ENCODE results near the gene PGBD5.

Gene PGBD5

DNA sequence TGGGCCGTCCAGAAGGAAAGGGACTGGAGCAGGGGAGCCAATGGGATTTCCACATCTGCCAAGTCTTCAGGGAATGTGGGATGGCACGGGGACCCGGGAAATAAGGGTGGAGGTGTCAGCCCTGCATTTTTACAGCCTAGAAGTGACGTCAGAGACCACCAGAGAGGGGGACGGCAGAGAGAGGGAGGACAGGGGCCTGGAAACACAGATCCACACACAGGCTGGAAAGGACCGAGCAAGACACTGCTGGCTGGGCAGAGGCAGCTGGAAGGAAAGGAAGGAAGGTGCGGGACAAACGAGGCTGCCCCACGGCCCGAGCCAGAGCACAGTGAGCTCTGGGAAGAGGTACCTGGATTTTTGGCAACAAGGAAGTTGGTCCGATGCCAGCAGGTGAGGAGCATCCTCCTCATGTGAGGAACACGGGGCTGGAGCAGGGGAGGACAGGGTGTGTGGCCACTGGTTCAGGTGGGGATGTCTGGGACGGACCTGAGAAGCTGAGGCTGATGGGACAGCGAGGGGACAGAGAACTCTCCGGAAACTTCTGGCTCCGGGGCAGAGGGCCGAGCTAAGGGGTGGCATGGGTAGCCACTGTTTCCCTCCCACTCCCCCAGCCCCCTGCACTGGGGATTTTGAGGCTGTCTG, 138.3 kb downstream of the PGBD5 start:
- FAIRE-seq, result no peak

DNA sequence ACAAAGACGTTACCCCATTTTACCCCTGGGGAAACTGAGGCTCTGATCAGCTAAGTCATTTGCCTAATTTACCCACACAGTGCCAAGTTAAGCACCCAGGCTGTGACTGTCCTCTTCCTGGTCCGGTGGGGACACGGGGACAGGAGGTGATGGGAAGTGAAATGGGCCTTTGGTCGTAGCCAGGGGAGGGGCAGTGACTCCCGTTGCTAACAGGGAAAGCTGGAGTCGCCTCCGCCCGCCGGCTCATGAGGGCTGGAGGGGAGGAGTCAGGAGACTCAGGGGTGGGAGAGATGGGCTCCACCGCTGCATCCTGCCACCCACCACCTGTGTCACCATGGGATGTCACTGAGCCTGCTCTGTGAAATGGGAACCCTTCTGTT, 139.3 kb downstream of the PGBD5 start:
- FAIRE-seq, result no peak
- no peak for DNase-seq (ENCODE audit: insufficient read length, low spot score)

More for the DNA sequence above, 138.3 kb downstream of the PGBD5 start:
- DNase-seq (ENCODE audit: insufficient read length, low spot score), result no peak

DNA sequence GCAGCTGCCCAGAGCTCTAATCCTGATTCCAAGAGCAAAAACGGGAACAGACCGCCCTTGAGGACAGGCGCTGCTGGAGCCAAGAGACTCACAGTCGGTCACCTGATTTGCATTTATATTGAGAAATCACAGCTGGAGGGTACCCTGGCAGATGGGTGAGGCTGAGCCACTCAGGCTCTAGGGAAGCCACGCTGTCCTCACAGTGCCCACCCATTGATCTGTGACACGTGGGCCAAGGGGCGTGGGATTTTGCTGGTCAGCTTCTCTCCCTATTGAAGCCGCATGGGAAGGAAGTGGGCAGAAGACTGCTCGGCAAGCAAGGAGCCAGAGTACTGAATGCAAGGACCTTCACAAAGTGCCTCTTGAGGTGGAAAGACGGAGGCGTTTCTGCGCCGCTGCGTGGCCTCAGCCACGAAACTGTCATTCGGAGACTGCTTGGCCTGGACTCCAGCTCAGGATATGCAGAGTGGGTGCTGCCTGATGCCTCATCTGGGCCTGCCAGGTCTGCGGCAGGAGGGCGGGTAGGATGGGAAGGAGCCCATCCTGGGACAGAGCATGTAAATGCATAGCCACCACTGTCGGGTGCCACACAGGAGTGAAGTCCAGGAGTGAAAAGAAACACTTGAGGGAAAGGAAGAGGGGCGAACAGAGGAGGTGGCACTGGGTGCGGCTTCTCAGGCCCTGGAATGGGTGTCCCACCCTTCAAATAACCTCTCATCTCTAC, 139.8 kb downstream of the PGBD5 start:
- no peak for FAIRE-seq

DNA sequence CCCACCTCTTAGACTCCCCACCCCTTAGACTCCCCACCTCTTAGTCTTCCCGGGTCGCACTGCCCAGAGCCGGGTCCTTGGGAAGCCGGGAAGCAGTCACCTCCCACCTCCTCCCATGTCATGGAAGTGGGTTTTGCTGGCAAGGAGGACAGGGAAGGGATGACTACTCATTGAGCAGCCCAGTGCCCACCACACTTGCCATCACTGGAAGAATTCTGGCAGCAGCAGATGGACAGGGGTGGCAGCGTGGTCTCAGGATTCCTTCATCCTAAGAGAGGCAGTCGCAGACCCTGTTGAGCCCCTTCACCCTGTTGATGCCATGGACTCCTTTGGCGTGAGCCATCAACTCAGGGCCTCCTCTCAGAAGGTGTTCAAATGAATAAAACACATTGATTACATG, 140.8 kb downstream of the PGBD5 start:
- no peak for DNase-seq (ENCODE audit: insufficient read length, low spot score)
- no peak for FAIRE-seq

More for the DNA sequence above, 139.8 kb downstream of the PGBD5 start:
- no peak for DNase-seq (ENCODE audit: insufficient read length, low spot score)

DNA sequence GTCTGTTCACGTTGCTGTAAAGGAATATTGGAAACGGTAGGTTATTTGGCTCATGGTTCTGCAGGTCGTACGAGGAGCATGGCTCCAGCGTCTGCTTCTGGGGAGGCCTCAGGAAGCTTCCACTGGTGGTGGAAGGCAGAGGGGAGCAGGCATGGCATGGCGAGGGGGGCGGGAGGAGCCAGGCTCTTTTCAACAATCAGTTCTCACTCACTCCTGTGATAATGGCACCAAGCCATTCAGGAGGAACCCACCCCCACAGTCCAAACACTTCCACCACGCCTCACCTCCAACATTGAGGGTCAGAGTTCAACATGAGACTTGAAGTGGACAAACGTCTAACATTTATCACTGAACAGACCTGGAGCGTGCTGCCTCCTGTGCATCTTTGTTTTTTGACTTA, 141.2 kb downstream of the PGBD5 start:
- FAIRE-seq (no peak), DNase-seq (ENCODE audit: insufficient read length, low spot score) (no peak)

DNA sequence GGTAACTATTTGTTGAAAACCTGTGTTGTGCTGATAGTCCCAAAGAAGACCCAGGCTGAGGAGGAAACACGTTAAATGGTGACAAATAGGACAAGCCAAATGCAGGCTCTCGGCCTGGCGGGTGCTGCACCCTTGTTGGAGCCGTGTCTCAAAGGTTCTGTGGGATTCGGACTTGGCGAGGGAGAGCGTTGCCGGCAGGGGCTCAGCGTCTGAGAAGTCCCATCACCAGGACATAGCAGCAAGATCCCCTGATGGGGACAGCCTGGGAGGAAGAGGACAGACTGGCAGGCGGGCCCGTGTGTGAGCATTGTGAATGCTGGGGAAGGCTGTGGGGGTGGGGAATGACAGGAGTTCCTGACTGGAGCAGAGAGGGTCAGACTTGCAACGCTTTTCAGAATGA, 142.5 kb downstream of the PGBD5 start:
- no peak for FAIRE-seq

DNA sequence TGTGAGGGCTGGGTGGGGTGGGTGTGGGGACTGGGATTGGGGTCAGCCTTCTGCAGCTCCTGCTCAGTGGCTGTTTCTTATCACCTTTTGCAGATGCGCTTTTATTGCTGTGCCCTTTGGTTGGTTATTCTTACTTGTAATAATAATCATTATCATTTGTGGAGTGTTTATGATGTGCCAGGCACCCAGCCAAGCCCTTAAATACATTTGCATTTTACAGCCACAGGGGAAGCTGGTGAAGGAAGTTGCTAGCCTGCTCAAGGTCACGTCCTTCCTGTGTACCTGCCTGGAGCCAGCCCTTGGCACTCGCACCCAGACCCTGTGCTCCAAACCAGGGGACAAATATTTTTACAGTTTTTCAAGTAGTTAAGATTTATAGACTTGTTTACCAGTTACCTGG, 144.0 kb downstream of the PGBD5 start:
- FAIRE-seq, result no peak
- DNase-seq (ENCODE audit: insufficient read length, low spot score), result no peak

More for the DNA sequence above, 142.5 kb downstream of the PGBD5 start:
- DNase-seq (ENCODE audit: insufficient read length, low spot score), result no peak

DNA sequence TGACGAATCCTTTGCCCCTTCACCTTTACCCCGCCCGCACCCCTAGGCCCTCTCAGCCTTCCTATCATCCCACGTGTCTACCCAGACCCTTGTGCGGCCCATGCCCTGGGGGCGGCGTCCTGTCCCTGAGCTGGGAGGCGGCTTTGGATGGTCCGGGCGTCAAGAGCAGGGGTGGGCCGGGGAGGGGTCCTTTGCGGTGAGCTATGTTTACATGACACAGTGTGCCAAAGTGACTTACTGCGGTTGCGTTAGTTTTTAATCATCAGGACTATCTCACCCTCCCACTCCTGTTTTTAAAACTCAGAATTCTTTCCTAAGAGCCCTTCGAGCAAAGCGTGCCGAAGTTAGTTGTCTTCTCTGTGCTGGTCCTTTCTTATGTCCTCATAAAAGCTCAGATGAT, 144.6 kb downstream of the PGBD5 start:
- FAIRE-seq, result no peak
- no peak for DNase-seq (ENCODE audit: insufficient read length, low spot score)

DNA sequence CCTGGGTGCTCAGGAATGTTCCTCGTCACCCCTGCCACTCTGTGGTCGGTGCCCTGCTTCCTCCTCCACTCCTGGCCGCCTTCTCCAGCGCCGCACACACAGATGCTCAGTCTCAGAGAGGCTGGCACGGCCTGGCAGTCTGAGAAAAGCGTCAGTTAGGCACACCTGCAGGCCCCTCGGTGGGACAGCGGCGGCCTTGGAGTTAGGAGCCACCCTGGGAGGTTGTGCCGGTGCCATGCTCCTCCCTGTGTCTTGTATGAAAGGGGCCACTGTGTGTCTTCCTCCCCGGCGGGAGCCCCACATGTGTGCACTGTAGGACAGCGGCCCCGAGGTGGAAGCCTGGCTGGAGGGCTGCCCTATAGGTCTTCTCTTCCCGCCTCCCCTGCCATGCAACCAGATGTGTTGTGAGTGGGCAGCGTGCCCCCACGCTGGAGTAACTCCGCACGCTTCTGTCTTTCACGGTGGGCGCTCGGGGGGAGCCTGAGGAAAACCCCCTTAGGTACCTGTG, 145.2 kb downstream of the PGBD5 start:
- no peak for FAIRE-seq
- DNase-seq (ENCODE audit: insufficient read length, low spot score), result no peak

DNA sequence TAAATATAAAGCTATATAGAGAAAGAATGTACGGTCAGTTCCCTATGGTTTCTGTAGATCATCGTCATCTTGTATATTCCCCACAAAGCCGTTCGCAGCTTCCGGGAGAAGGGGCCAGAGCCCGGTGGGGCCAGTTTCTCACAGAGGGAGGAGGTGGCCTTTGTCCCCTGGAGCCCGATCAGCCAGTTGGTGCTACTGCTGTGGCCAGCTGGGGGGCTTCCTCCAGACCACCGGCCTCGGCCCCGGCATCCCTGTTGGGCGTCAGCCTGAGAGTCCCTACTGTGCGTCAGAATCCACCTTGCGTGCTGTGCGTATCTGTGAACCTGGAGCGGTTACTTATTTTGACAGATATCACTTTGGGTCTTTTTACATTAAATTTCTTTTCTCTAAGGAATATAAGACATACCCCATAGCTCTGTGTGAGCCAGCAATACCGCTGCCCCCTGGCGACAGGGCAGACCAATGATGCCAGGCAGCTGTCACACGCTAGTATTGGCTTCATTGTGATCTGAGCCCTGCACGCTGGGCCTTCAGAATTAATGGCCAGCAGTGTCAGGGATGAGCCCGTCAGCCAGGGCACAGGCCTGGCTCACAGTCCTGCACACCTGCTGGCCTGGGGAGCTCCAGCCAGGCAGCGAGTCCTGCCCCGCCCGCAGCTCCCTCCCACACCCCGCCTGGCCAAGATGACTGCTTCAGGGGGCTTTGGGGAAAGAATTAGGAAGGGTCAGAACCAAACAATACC, 145.9 kb downstream of the PGBD5 start:
- DNase-seq (ENCODE audit: insufficient read length, low spot score) (no peak), FAIRE-seq (no peak)

DNA sequence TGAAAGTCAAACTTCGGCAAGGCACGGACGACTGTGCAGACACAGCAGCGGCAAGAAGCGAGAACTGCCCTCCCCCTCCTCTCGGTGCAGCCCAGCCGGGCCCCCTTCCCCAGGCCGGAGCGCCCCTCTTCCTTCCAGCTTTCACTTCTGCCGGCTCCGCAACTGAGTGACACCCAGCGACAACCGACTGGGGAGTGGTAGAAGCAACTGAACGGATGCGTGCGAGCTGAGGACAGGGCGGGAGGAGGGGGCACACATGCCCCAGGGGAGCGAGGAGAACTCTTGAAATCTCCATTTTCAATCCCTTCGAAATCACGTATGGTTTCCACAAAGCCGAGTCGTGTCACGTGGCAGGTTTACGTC, 146.6 kb downstream of the PGBD5 start:
- no peak for DNase-seq (ENCODE audit: insufficient read length, low spot score)
- FAIRE-seq, result no peak

DNA sequence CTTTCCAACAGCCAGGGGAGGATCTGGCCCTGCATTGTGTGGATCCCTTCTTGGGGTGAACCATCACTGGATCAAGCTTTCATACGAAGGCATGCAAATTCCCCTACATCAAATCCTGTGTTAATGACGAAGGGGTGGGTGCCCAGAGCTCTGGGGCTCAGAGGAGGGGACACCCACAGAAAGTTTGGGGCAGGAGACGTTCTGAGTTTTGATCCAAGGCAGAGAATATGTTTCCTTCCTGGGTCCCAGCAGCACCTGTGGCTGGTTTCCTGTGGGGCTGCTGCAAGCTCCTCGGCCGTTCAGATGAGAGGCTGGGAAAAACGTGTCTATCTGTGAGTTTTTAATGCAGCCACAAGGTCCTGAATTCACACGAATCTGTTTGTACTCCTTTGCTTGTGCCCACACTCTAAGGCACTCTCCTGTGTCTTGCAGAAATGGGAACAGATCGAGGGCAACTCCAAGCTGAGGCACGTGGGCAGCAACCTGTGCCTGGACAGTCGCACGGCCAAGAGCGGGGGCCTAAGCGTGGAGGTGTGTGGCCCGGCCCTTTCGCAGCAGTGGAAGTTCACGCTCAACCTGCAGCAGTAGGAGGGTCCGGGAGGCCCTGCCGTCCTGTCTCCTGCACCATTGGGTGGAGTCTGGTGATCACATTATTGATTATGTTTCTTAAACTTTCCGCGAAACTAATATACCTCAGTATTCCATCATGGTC, 147.1 kb downstream of the PGBD5 start:
- DNase-seq (ENCODE audit: insufficient read length, low spot score) (no peak), FAIRE-seq (no peak)

DNA sequence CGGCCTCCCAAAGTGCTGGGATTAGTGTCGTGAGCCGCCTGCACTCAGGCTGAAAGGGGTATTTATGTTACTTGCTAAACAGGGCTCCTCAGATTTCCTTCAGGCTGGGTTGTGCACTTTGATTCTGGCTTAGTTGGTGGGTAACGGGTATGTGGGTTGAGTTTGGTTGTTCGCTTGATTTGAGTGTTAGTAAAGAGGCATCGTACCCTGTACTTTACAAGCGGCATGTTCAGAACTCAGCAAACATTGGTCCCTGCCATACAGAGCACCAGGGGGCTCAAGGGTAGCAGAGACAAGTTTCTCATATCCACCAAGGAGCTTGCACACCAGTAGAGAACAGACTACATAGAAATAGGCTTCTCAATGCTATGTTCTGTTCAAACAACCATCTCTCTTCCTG, 147.8 kb downstream of the PGBD5 start:
- FAIRE-seq (no peak), DNase-seq (ENCODE audit: insufficient read length, low spot score) (no peak)

DNA sequence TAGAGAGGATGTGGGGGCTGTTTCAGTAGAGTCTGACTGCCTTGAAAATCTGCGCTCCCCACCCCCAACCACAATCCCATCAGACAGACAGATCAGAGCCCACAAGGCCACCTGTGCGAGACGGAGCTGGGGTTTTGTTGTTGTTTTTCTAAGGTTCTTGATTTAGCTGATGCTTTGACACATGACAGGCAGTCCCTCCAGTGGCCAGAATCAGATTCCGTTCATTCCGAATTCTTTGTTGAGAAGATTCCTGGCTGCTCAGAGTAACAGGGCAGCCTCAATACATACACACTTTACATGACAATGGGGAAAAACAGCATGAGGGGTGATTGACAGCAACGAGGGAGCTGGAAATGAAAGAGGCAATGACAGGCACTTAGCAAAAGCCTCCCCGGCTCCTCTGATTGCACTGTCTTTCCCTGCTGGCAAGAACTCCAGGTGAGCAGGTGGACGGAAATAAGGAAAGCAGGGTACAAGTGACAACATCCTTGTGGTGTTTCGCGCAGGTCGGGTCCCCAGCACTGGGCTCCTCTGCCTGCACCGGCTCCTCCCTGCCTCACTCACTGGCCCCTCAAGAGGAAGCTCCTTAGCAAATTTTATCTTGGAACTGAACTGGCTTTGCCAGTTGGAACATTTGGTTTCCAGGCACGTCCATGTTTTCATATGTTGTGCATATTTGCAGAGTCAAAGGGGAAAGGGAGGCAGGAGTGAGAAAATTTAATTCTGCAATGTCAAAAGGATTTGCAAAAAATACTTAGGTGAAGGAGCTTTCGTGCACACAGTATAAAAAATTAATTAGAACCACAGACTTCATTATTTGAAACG, 148.7 kb downstream of the PGBD5 start:
- DNase-seq (ENCODE audit: insufficient read length, low spot score) (no peak), FAIRE-seq (no peak)

DNA sequence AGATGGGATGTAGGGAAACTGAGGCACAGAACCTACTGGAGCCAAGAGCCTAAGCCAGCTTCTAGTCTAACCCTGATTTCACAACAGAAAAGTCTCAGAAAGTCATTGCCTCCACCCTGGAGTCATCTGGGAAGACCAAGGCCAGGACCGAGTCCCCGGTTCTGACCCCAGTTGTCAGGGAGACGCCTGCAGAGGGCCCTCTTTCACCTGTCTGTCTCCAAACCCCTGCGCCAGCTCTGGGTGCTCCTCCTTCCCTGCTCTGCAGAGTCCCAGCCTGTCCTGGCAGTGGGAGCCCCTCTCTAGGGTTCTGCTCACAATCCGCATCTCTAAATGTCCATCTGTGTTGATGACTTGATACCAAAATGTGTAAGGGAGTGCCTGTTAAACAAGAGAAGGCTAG, 149.7 kb downstream of the PGBD5 start:
- no peak for FAIRE-seq
- DNase-seq (ENCODE audit: insufficient read length, low spot score), result no peak

DNA sequence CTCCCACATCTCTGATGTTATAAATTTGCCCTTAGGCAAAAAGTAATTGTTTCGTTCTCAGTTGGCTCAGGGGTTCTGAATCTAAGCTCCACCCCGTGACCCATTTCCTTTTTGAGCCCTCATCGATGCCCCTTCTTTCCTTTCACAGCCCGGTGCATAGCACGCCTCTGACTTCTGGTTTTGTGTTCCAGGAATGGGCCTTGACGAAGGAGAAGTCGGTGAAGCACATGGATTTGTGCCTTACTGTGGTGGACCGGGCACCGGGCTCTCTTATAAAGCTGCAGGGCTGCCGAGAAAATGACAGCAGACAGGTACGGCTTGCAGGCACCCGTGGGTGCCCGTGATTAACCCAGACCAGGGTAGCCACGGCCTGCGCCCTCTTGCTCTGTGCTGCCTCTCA, 151.9 kb downstream of the PGBD5 start:
- DNase-seq (ENCODE audit: insufficient read length, low spot score) (no peak), FAIRE-seq (no peak)

DNA sequence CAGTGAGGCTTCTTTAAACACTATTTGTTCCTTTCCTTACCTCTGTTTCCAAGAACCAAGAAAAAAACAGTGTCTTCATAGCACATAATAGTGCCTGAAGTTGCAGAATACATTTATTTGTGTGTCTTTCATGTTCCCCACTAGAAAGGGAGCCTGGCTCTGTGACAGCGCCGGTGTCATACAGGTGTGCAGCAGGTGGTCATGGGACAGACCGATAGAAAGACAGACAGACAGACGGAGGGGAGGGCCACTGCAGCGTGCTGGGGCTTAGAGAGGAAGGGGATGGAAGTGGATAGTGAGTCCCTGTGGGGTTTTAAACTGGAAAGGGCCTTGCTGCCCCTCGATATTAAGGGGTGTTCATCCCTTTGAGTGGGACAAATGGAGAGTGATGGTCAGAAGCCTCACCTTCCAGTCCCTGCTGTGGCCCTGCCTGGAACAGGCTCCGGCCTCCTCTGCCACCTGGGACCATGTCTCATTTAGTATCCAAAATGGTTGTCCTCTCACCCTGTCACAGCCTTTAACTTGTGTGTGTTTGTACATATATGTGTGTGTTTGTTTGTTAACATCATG, 152.9 kb downstream of the PGBD5 start:
- DNase-seq (ENCODE audit: insufficient read length, low spot score) (no peak), FAIRE-seq (no peak)

DNA sequence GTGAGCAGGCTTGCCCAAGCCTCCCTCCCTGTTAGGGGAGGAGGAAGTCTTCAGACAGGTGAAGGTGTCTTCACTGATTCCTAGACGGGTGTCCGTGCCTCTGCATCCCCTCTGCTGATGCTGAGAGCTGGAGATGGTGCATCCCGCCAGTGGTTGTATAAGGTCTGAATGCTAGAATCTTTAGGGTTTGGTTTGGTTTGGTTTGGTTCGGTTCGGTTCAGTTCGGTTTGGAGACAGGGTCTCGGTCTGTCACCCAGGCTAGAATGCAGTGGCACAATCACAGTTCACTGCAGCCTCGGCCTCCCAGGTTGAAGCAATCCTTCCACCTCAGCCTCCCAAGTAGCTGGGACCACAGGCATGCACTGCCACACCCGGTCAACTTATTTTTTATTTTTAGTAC, 153.6 kb downstream of the PGBD5 start:
- FAIRE-seq, result no peak
- DNase-seq (ENCODE audit: insufficient read length, low spot score), result no peak

DNA sequence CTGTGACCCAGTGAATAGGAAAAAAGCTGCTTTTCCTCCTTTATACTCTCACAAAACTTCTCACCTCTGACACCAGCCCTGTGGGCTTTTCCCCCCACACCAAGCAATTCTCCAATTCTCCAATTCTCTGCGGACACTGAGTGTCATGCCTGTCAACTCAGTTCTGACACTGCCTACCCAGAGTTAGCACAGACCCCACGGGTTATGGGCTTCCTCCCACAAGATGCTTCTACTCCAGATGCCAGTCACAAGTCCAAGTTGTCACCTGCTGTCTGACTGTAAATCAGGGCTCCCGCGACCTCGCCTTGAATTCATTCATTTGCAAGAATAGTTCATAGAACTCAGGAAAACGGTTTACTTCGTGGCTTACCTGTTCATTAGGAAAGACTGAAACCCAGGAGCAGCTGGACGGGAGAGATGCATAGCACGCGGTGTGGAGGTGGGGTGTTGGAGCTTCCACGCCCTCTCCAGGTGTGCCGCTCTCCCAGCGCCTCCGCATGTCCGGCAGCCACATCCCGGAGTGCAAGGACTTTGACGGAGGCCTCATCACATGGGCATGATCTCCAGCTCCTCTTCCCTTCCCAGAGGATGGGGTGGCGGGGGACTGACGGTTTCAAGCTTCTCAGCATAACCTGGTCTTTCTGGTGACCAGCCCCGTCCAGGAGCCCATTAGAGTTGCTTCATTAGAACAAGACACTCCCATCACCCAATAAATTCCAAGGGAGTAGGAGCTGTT, 154.7 kb downstream of the PGBD5 start:
- no peak for FAIRE-seq
- DNase-seq (ENCODE audit: insufficient read length, low spot score), result no peak

Measured in HTR-8/SVneo (cell line).